Left ventricle myocardium inferior (tissue), 1 donor: ENCODE results near the gene MIA3. TPM values are rescaled to one million over a fixed set of nuclear protein-coding genes. Genes with fewer than 3 reads are reported as not detected.
"Not testable (repeated sequence)": the region's sequence is repeated elsewhere in the genome, so short reads cannot be mapped to it uniquely, and the experiment has no call there.

ENCODE experiments used
- DNase-seq: peaks from one replicate; pipeline ENCODE4 v3.0.0-alpha.2; 2020
- H3K27ac ChIP-seq: fragments of 200-600 bp; replicated peaks from 2 replicates; pipeline ENCODE4 v1.8.0; 2021
- H3K27me3 ChIP-seq: fragments of 200-600 bp; 2 replicates; pipeline ENCODE4 v1.8.0; 2021; ENCODE audit warnings: low read depth
- H3K36me3 ChIP-seq: fragments of 200-600 bp; 2 replicates; pipeline ENCODE4 v1.8.0; 2021
- H3K4me1 ChIP-seq: fragments of 200-600 bp; 2 replicates; pipeline ENCODE4 v1.8.0; 2021
- H3K4me3 ChIP-seq: fragments of 200-600 bp; 2 replicates; pipeline ENCODE4 v1.8.0; 2021; ENCODE audit warnings: mild to moderate bottlenecking, moderate library complexity
- H3K9me3 ChIP-seq: fragments of 200-600 bp; replicated peaks from 2 replicates; pipeline ENCODE4 v1.8.0; 2021
- CTCF ChIP-seq: fragments of 200-600 bp; IDR thresholded peaks from 2 replicates; pipeline ENCODE4 v1.8.0; 2021; ENCODE audit warnings: antibody characterized with exemption, mild to moderate bottlenecking, borderline replicate concordance
- intact Hi-C: fragments of 100-400 bp; cut with micrococcal nuclease; formaldehyde crosslinking; loops from one replicate; pipeline ENCODE4 v1.11.0; 2022
- total RNA-seq: library from RNA; stranded (reverse); fragmentation: NEBNext Ultra II Directional; extraction: Animal tissue kit (Norgen Biotek cat#: 25700); gene quantifications from one replicate; pipeline ENCODE4 v1.2.1, GENCODE V29; 2021
- donor health status: DM: no; HTN: yes; CAD: no; lungs with severe emphysema.

The MIA3 gene
- total RNA-seq, 1 donor from 2014 or later = 53.5 TPM

- H3K4me3 ChIP-seq = no peak overlapping the region
- no peak for TF ChIP-seq CTCF
- DNase-seq = no peak
These were observed 21.2 kb upstream of the MIA3 start for GRCh38 chr1:222596696-222597095.

DNA sequence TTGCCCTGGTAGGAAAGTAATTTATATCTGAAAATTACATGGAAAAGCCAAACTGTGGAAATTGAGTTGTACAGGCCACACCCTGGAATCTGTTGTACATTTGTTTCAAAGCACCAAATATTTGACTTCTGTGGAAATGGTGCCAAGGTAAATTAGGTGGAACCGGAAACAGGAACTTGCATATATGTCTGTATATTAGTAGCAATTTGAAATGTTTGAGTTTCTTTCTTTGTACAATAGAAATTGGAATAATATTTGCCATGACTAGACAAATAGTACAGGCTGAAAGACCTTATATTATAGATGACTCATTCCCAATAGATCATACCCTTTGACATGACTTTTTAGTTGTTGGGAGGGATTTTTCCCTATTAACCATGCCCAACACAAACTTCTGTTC lies 17.6 kb upstream of the MIA3 start:
- Histone ChIP-seq H3K4me1 (no peaks in the 10 kb centered on the region), H3K36me3 (no peaks in the 10 kb centered on the region), H3K27ac (no peak overlapping the region), H3K27me3 (no peaks in the 10 kb centered on the region), H3K9me3 (no peaks in the 10 kb centered on the region), H3K4me3 (no peak overlapping the region)
- DNase-seq = no peak
- intact Hi-C loops = no loop called here
- no peak for TF ChIP-seq CTCF

More at GRCh38 chr1:222596696-222597095, 21.2 kb upstream of the MIA3 start:
- Histone ChIP-seq H3K9me3 (no peaks in the 10 kb centered on the region), H3K36me3 (no peaks in the 10 kb centered on the region), H3K27ac (no peak overlapping the region), H3K4me1 (no peaks in the 10 kb centered on the region), H3K27me3 (no peaks in the 10 kb centered on the region)
- intact Hi-C loops = no loop called here

- no peaks in the 10 kb centered on the region for H3K9me3 ChIP-seq
- no peak for DNase-seq
- H3K36me3 ChIP-seq = no peaks in the 10 kb centered on the region
- H3K27ac ChIP-seq = no peak overlapping the region
- no peak overlapping the region for H3K4me3 ChIP-seq
- TF ChIP-seq CTCF = no peak
- intact Hi-C loops = no loop called here
- H3K27me3 ChIP-seq = no peaks in the 10 kb centered on the region
- H3K4me1 ChIP-seq = no peaks in the 10 kb centered on the region
These were observed 16.6 kb upstream of the MIA3 start for GRCh38 chr1:222601257-222601656.

DNA sequence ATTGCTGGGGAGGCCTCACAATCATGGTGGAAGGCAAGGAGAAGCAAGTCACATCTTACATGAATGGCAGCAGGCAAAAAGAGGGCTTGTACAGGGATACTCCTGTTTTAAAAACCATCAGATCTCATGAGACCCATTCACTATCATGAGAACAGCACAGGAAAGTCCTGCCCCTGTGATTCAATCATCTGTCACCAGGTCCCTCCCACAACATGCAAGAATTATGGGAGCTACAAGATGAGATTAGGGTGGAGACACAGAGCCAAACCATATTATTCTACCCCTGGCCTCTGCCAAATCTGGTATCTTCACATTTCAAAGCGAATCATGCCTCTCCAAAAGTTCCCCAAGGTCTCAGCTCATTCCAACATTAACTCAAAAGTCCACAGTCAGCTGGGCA lies 11.1 kb upstream of the MIA3 start:
- no peaks in the 10 kb centered on the region for H3K4me1 ChIP-seq
- intact Hi-C loops = no loop called here
- TF ChIP-seq CTCF = no peak
- H3K9me3 ChIP-seq = no peaks in the 10 kb centered on the region
- DNase-seq = no peak
- H3K27ac ChIP-seq = no peak overlapping the region
- no peaks in the 10 kb centered on the region for H3K27me3 ChIP-seq
- no peaks in the 10 kb centered on the region for H3K36me3 ChIP-seq
- no peak overlapping the region for H3K4me3 ChIP-seq

GRCh38 chr1:222609111-222609510 lies 8.8 kb upstream of the MIA3 start:
- H3K27ac ChIP-seq, H3K4me1 ChIP-seq, DNase-seq, H3K9me3 ChIP-seq, H3K36me3 ChIP-seq, H3K27me3 ChIP-seq, H3K4me3 ChIP-seq, intact Hi-C loops: not testable (repeated sequence)

GRCh38 chr1:222610728-222611127 lies 7.2 kb upstream of the MIA3 start:
- Histone ChIP-seq H3K4me3 (no peak overlapping the region), H3K27ac (no peak overlapping the region), H3K27me3 (peaks cover 4% of the 10 kb centered on the region), H3K4me1 (no peaks in the 10 kb centered on the region), H3K9me3 (no peaks in the 10 kb centered on the region), H3K36me3 (no peaks in the 10 kb centered on the region)
- TF ChIP-seq CTCF = no peak
- DNase-seq = no peak
- intact Hi-C loops = no loop called here
